ENCODE data around the gene AZGP1. TPM values are rescaled to one million over a fixed set of nuclear protein-coding genes. Genes with fewer than 3 reads are reported as not detected.

The AZGP1 gene
- total and polyA plus RNA-seq, 2 of the 13 experiments (the other 11 are each of a cell fraction or from before 2014, with no cell fraction given) = 93.8 to 229 TPM

DNA sequence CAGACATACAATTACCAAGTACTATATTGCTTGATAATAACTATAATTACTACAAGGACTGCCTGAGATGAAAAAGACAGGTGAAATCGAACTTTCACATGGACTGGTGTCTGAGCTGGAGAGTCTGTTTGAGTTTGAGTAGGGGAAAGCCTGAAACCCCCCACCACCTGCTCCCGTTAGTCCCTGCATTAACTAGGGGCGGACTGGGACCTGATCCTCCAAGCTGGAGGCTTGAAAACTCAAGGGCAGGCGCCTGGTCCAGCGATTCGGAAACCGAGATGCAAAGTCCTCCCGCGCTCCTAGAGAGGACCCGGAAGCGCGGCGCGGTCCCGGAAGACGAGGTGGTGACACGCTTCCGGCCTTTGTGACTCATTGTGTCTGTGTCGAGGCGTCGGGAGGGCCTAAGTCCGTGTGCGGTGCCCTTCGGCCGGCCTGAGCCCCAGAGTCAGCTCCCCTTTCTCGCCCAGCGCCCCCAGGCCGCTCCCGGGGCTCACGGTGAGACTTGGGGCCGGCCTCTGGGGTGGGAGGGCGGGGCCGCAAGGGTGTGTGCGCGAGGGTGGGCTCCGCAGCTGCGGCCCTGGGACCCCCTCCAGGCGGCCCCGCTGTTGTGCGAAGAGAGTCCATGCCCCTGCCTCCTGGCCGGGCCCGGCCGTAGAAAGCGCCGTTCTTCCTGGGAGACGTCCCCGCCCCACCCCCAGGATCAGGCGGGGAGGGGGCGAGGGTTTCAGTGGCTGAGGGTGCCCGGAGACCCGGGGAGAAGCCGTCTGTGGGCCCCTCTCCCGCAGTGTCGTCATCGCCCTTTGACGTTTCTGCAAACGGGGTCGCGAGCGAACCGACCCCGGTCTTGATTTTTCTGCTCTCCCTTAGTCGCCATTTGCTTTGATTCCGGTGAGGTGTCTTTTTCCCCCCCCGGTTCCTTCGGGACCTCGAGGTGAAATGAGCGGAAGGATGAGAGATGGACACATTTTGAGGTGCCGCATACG, 39.7 kb upstream of the AZGP1 start, which contains the start of gene ZKSCAN1 (continued):
- TF ChIP-seq AKNA (CRISPR knock-in tag; IDR thresholded peaks at IDR 0.05; ENCODE audit: borderline replicate concordance) (peak; percentile 16; the same call in 1 of the 2 replicates), ELK4 (CRISPR knock-in tag; IDR thresholded peaks at IDR 0.05; ENCODE audit: borderline replicate concordance) (peak; percentile 88; the same call in 1 of the 2 replicates), SPEN (CRISPR knock-in tag; IDR thresholded peaks at IDR 0.05; ENCODE audit: low read depth) (peak; percentile 85), REST (IDR thresholded peaks at IDR 0.05; ENCODE audit: borderline replicate concordance in 1 of 2, low read depth in 1 of 2, low read length in 2 of 2) (peak in 1 of 2 experiments; percentile 83; a peak in 1 of 4 replicates), ZBTB21 (CRISPR knock-in tag; IDR thresholded peaks at IDR 0.05) (peak; percentile 64; the same call in 1 of the 2 replicates), ZNF616 (CRISPR knock-in tag; IDR thresholded peaks at IDR 0.05; ENCODE audit: low read depth) (no peak; the same call in 1 of the 2 replicates), ZFP82 (CRISPR knock-in tag; IDR thresholded peaks at IDR 0.05; ENCODE audit: borderline replicate concordance) (peak; percentile 69; the same call in 1 of the 2 replicates), DR1 (CRISPR knock-in tag; IDR thresholded peaks at IDR 0.05) (peak; percentile 62; the same call in 1 of the 2 replicates), ZBTB37 (CRISPR knock-in tag; IDR thresholded peaks at IDR 0.05) (no peak), KLF16 (CRISPR knock-in tag; IDR thresholded peaks at IDR 0.05) (peak in 1 of 2 experiments; percentile 84; a peak in 2 of 4 replicates), ZKSCAN8 (CRISPR knock-in tag; IDR thresholded peaks at IDR 0.05; ENCODE audit: borderline replicate concordance) (no peak), ZNF350 (CRISPR knock-in tag; IDR thresholded peaks at IDR 0.05; ENCODE audit: borderline replicate concordance, low read depth) (peak; percentile 44; the same call in 1 of the 2 replicates)
- TF ChIP-seq, protein P1, sequence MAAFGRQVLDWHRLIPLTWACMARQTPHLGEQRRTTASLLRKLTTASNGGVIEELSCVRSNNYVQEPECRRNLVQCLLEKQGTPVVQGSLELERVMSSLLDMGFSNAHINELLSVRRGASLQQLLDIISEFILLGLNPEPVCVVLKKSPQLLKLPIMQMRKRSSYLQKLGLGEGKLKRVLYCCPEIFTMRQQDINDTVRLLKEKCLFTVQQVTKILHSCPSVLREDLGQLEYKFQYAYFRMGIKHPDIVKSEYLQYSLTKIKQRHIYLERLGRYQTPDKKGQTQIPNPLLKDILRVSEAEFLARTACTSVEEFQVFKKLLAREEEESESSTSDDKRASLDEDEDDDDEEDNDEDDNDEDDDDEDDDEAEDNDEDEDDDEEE (CRISPR knock-in tag; IDR thresholded peaks at IDR 0.05) = no peak

All from HepG2 (cell line).